ENCODE results near the gene MTHFD2.

MTHFD2 gene

DNA sequence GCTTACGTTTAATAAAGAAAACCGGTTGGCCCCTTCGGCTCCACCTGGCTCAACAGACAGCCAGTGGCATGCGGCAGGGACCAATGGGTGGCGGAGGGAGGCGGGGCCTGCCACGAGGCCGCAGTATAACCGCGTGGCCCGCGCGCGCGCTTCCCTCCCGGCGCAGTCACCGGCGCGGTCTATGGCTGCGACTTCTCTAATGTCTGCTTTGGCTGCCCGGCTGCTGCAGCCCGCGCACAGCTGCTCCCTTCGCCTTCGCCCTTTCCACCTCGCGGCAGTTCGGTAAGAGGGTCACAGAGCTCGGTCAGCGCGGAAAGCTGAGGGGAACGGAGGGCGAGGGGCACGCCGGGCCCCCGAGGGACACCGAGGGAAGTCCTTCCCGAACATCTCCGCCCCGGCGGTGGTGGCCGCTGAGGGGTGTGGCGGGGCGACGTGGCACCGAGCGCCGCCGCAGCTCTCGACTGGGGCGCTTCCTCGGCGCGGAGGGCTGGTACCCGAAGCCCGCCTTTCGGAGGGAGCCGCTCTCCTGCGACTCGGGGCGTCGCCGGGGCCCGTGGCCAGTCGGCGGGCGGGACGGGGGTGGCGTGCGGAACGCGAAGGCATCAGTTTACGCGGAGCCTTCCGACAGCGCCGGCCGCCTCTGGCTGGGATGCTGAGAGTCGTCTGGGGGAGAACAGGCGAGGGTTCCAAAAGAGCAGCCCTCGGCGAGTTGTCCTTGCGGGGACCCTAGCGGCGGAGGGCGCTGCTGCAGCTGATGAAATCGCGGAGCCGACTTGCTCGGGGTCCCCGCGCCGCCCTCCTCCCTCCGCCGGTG is at the start of gene MTHFD2:
MTHFD2 (plus strand) TSS at position 155 of the 814 bp plus-strand sequence; CDS start at position 182, 27 bp downstream.
- DNase-seq (ENCODE audit: extremely low read depth, low read depth), result peak; percentile 93
- TF ChIP-seq, protein P1, sequence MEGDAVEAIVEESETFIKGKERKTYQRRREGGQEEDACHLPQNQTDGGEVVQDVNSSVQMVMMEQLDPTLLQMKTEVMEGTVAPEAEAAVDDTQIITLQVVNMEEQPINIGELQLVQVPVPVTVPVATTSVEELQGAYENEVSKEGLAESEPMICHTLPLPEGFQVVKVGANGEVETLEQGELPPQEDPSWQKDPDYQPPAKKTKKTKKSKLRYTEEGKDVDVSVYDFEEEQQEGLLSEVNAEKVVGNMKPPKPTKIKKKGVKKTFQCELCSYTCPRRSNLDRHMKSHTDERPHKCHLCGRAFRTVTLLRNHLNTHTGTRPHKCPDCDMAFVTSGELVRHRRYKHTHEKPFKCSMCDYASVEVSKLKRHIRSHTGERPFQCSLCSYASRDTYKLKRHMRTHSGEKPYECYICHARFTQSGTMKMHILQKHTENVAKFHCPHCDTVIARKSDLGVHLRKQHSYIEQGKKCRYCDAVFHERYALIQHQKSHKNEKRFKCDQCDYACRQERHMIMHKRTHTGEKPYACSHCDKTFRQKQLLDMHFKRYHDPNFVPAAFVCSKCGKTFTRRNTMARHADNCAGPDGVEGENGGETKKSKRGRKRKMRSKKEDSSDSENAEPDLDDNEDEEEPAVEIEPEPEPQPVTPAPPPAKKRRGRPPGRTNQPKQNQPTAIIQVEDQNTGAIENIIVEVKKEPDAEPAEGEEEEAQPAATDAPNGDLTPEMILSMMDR (IDR thresholded peaks at IDR 0.05; ENCODE audit: low read depth, low read length), result peak; percentile 75

GRCh38 chr2:74149247-74149525 is 49.2 kb upstream of the MTHFD2 start:
- TF ChIP-seq, protein P1 (IDR thresholded peaks at IDR 0.05; ENCODE audit: low read depth, low read length), result no peak
- no peak for DNase-seq (ENCODE audit: extremely low read depth, low read depth)

DNA sequence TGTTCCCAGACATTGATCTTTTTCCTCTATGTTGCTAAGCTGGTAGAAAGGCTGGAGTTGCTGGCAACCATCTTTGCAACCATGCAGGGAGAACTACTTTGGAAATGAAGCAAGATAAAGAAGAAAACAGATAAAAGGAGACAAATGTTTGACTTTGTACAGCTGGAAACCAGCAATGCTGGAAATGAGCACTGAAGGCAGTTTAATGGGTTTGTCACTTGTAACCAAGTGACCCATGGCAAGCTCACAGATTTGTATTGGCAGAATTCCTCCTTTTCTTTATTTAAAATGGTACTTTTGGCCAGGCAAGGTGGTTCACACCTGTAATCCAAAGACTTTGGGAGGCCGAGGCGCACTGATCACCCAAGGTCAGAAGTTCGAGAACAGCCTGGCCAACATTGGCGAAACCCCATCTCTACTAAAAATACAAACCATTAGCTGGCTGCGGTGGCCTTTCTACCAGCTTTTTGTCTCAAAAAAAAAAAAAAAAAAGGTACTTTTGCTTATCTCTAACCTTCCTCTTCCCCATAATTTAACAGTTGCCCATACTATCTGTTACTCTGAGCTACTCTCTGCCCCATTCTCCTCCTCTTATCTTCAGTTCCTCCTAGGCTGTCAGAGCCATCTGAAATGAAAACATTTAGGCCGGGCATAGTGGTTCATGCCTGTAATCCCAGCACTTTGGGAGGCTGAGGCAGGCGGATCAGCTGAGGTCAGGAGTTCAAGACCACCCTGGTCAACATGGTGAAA is 48.7 kb upstream of the MTHFD2 start:
- TF ChIP-seq, protein P1 (IDR thresholded peaks at IDR 0.05; ENCODE audit: low read depth, low read length), result no peak
- no peak for DNase-seq (ENCODE audit: extremely low read depth, low read depth)

DNA sequence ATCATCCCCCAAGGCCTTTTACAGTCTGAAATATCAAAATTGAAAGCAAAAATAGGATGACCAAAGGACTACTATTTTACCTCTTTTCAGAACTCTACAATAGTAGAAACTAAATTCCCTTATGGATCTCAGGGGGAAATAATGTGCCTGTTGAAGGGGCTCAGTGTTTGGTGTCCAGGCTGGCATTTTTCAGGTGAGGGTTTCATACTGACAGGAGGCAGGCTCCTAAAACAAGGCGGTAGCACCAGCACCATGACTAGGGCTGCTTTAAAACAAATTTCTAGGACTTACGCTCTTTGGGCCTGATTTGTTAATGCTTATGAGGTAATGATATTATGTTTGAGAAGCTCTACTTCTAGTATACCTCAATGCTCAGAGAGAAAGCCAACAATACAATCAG is 45.5 kb upstream of the MTHFD2 start:
- DNase-seq (ENCODE audit: extremely low read depth, low read depth), result no peak
- TF ChIP-seq, protein P1 (IDR thresholded peaks at IDR 0.05; ENCODE audit: low read depth, low read length), result no peak

DNA sequence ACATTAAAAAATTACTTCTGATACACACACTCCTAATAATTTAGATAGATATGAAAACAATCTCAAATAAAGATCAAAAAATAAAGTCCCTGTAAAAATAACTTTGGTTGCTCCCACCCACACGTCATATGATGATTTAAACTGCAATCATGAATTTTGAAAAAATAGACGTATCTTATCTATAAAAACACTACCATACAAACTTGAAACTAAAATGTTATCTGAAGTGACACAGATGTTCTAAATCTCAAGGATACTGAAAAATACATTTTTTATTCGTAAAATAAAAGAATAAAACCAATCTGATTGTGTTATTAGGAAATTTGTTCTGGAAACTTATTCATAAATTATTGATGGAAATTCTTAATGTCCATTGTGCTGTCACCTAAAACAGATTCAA is 42.6 kb upstream of the MTHFD2 start:
- TF ChIP-seq, protein P1 (IDR thresholded peaks at IDR 0.05; ENCODE audit: low read depth, low read length), result no peak
- no peak for DNase-seq (ENCODE audit: extremely low read depth, low read depth)

GRCh38 chr2:74162951-74163350 is 35.5 kb upstream of the MTHFD2 start:
- DNase-seq (ENCODE audit: extremely low read depth, low read depth), result no peak
- TF ChIP-seq, protein P1 (IDR thresholded peaks at IDR 0.05; ENCODE audit: low read depth, low read length), result no peak

GRCh38 chr2:74164761-74165160 is 33.7 kb upstream of the MTHFD2 start:
- TF ChIP-seq, protein P1 (IDR thresholded peaks at IDR 0.05; ENCODE audit: low read depth, low read length), result no peak
- DNase-seq (ENCODE audit: extremely low read depth, low read depth), result no peak

Measured in AG09319 (cell line).